Coronary artery (tissue), 2 donors: ENCODE data around the gene SFTPB.
A peak's percentile ranks its signal among the peaks of the same experiment; 100 is the strongest.

ENCODE experiments used
- DNase-seq: peaks from one replicate; pipeline ENCODE4 v3.0.0-alpha.2; 2017; ENCODE audit warnings: low spot score
- H3K27ac ChIP-seq, 2 donors: fragments of 200-600 bp; sonication (generic); one replicate each; pipeline ENCODE4 v1.5.1; 2016 to 2019
- H3K4me3 ChIP-seq: fragments of 200-600 bp; sonication (generic); 2 replicates; pipeline ENCODE4 v1.5.1; 2016; ENCODE audit warnings: mild to moderate bottlenecking, moderate library complexity
- CTCF ChIP-seq: fragments of 200-600 bp; sonication (generic); IDR thresholded peaks from one replicate; pipeline ENCODE4 v1.5.1; 2019; ENCODE audit warnings: antibody characterized with exemption

Gene SFTPB

GRCh38 chr2:85656468-85656867 is 11.5 kb downstream of the SFTPB start:
- no peak for TF ChIP-seq CTCF
- no peak for DNase-seq
- Histone ChIP-seq H3K4me3 (no peak overlapping the region), H3K27ac (no peak overlapping the region)

- Histone ChIP-seq H3K4me3 (no peak overlapping the region), H3K27ac (peak overlapping the region in 1 of 2 donors; percentile 28)
- no peak for TF ChIP-seq CTCF
- DNase-seq = no peak
These were observed 12.0 kb downstream of the SFTPB start for GRCh38 chr2:85655961-85656417.

- no peak for TF ChIP-seq CTCF
- Histone ChIP-seq H3K4me3 (no peak overlapping the region), H3K27ac (no peak overlapping the region)
- DNase-seq = no peak
These were observed 14.0 kb downstream of the SFTPB start for GRCh38 chr2:85653996-85654395.

- Histone ChIP-seq H3K4me3 (no peak overlapping the region), H3K27ac (no peak overlapping the region)
- DNase-seq = no peak
- TF ChIP-seq CTCF = no peak
These were observed 15.9 kb downstream of the SFTPB start for GRCh38 chr2:85652056-85652455.

GRCh38 chr2:85651097-85651496 is 16.9 kb downstream of the SFTPB start:
- no peak for DNase-seq
- TF ChIP-seq CTCF = no peak
- Histone ChIP-seq H3K4me3 (no peak overlapping the region), H3K27ac (no peak overlapping the region)

- no peak overlapping the region for H3K4me3 ChIP-seq
- no peak for DNase-seq
- TF ChIP-seq CTCF = no peak
- H3K27ac ChIP-seq = peak overlapping the region in 1 of 2 donors; percentile 43
These were observed 17.5 kb downstream of the SFTPB start for GRCh38 chr2:85650456-85650855.

- no peak for DNase-seq
- no peak for TF ChIP-seq CTCF
- Histone ChIP-seq H3K4me3 (no peak overlapping the region), H3K27ac (peak overlapping the region; percentile 47 to 68)
These were observed 18.5 kb downstream of the SFTPB start for GRCh38 chr2:85649201-85650190.
